Thyroid gland (tissue), 4 donors: ENCODE measurements around the gene DCDC2B.

Experiments
- CTCF ChIP-seq, 6 experiments: fragments of 200-600 bp in 3 of 6; fragments of 450-650 bp in 3 of 6; sonication (generic) in 3 of 6; IDR thresholded peaks; one replicate each; pipeline ENCODE4 v1.5.1; 2016 to 2019; ENCODE audit warnings: antibody characterized with exemption in 6 of 6, mild to moderate bottlenecking in 2 of 6, inconsistent platforms in 1 of 6, moderate library complexity in 1 of 6
- POLR2A ChIP-seq, 2 donors: fragments of 450-650 bp; IDR thresholded peaks; one replicate each; pipeline ENCODE4 v1.6.1; 2017; ENCODE audit warnings: antibody characterized with exemption in 2 of 2, mild to moderate bottlenecking in 2 of 2, moderate library complexity in 1 of 2

- TF ChIP-seq POLR2A (IDR thresholded peaks at IDR 0.05) (no peak), CTCF (IDR thresholded peaks at IDR 0.05) (no peak)
Observed at GRCh38 chr1:32231843-32232432, 23.0 kb downstream of the DCDC2B start.
